Measurements from ENCODE around the gene KCNQ1.

GRCh38 chr11:2687782-2688191 lies 243.0 kb downstream of the KCNQ1 start:
- TF ChIP-seq CTCF (IDR thresholded peaks at IDR 0.05), result no peak
- no peak for TF ChIP-seq POLR2A (IDR thresholded peaks at IDR 0.05)

All from body of pancreas (tissue), 4 donors.